Body of pancreas (tissue), 4 donors: Measurements from ENCODE around the gene CX3CR1. TPM values are rescaled to one million over a fixed set of nuclear protein-coding genes. Genes with fewer than 3 reads are reported as not detected.

Experiments used
- ATAC-seq: fragments of 150-250 bp; one replicate; pipeline ENCODE4 v1.9.1; 2016
- DNase-seq, 4 donors: peaks; one replicate each; pipeline ENCODE4 v3.0.0-alpha.2; 2019
- H3K27ac ChIP-seq, 4 donors: fragments of 200-600 bp; sonication (generic); 1 replicate in 3 of 4; 2 replicates in 1 of 4; pipeline versions ENCODE4 v1.5.1 to v1.6.1; 2016 to 2019; ENCODE audit warnings: mild to moderate bottlenecking in 1 of 4, mixed read lengths in 1 of 4, moderate library complexity in 1 of 4
- H3K27me3 ChIP-seq, 2 donors: fragments of 200-600 bp; sonication (generic); one replicate each; pipeline ENCODE4 v1.6.0; 2016; ENCODE audit warnings: mild to moderate bottlenecking in 1 of 2
- H3K36me3 ChIP-seq, 2 donors: fragments of 200-600 bp; sonication (generic); replicated peaks in 1 of 2; 2 replicates each; pipeline ENCODE4 v1.5.1; 2016; ENCODE audit warnings: low read depth in 2 of 2; ENCODE audit not compliant: insufficient read depth in 1 of 2
- H3K4me1 ChIP-seq: fragments of 200-600 bp; sonication (generic); one replicate; pipeline ENCODE4 v1.6.0; 2016
- H3K4me3 ChIP-seq, 2 donors: fragments of 200-600 bp; sonication (generic); 1 replicate in 1 of 2; 2 replicates in 1 of 2; pipeline ENCODE4 v1.5.1; 2016 to 2019
- H3K9me3 ChIP-seq, 3 donors: fragments of 200-600 bp; sonication (generic); 1 replicate in 2 of 3; 2 replicates in 1 of 3; pipeline ENCODE4 v1.5.1; 2016
- CTCF ChIP-seq, 7 experiments: fragments of 450-650 bp in 4 of 7; fragments of 200-600 bp in 3 of 7; sonication (generic) in 3 of 7; IDR thresholded peaks; one replicate each; pipeline ENCODE4 v1.5.1; 2016 to 2019; ENCODE audit warnings: antibody characterized with exemption in 7 of 7
- POLR2A ChIP-seq, 3 donors: fragments of 450-650 bp; IDR thresholded peaks; one replicate each; pipeline ENCODE4 v1.6.1; 2016; ENCODE audit warnings: antibody characterized with exemption in 3 of 3, mild to moderate bottlenecking in 2 of 3
- WGBS, 2 donors: methylation state at CpG; one replicate each; pipeline ENCODE4 v1.1.5; 2017; 5-methylcytosine and 5-hydroxymethylcytosine counted together
- intact Hi-C: fragments of 100-400 bp; cut with DNase I; formaldehyde crosslinking; loops from one replicate; pipeline ENCODE4 v1.15.1; 2023
- total RNA-seq, 2 donors: library from RNA; depleted of rRNA; stranded (reverse); fragments of >200 nt; gene quantifications; one replicate each; pipeline ENCODE4 v1.1.0, GENCODE V29; 2016

CX3CR1 gene
- total RNA-seq, 2 donors from 2014 or later, result 1.3 TPM; not detected in 1

- no peak overlapping the region for H3K4me3 ChIP-seq
- no peaks in the 10 kb centered on the region for H3K27me3 ChIP-seq
- 25 to 28% methylated on average over 7 of the region's 7 CpGs for WGBS, 2 donors
- H3K9me3 ChIP-seq, result no peaks in the 10 kb centered on the region
- DNase-seq (peak; percentile 34 to 81 (median 50)), ATAC-seq (peak; percentile 65)
- no peaks in the 10 kb centered on the region for H3K4me1 ChIP-seq
- TF ChIP-seq POLR2A (IDR thresholded peaks at IDR 0.05), result no peak
- peak in 4 of 7 experiments; percentile 8 to 37 (median 25) for TF ChIP-seq CTCF (IDR thresholded peaks at IDR 0.05)
- H3K36me3 ChIP-seq, result no peaks in the 10 kb centered on the region
- intact Hi-C loops, result no loop called here
- no peak overlapping the region for H3K27ac ChIP-seq
Observed at GRCh38 chr3:39260957-39261356, 18.9 kb downstream of the CX3CR1 start.

- H3K27me3 ChIP-seq, result no peaks in the 10 kb centered on the region
- H3K36me3 ChIP-seq, result no peaks in the 10 kb centered on the region
- H3K27ac ChIP-seq, result no peak overlapping the region
- H3K4me3 ChIP-seq, result no peak overlapping the region
- no peak for ATAC-seq
- whole genome bisulfite sequencing, 2 donors, result 35 to 40% methylated on average over 2 of the region's 2 CpGs
- H3K4me1 ChIP-seq, result no peaks in the 10 kb centered on the region
- no peak for TF ChIP-seq CTCF (IDR thresholded peaks at IDR 0.05)
- intact Hi-C loops, result no loop called here
- no peak for DNase-seq
- no peaks in the 10 kb centered on the region for H3K9me3 ChIP-seq
Observed at GRCh38 chr3:39260318-39260717, 19.5 kb downstream of the CX3CR1 start.

- no peak overlapping the region for H3K4me3 ChIP-seq
- H3K4me1 ChIP-seq, result no peaks in the 10 kb centered on the region
- DNase-seq (peak in 1 of 4 donors; percentile 53), ATAC-seq (no peak)
- TF ChIP-seq CTCF (IDR thresholded peaks at IDR 0.05) (no peak), POLR2A (IDR thresholded peaks at IDR 0.05) (no peak)
- H3K36me3 ChIP-seq, result no peaks in the 10 kb centered on the region
- intact Hi-C loops, result no loop called here
- no peaks in the 10 kb centered on the region for H3K27me3 ChIP-seq
- H3K9me3 ChIP-seq, result no peaks in the 10 kb centered on the region
- H3K27ac ChIP-seq, result peak overlapping the region in 1 of 4 donors; percentile 55
- 43 to 52% methylated on average over 4 to 5 of the region's 5 CpGs for WGBS, 2 donors
Observed at GRCh38 chr3:39255503-39256325, 24.1 kb downstream of the CX3CR1 start.

- no peaks in the 10 kb centered on the region for H3K36me3 ChIP-seq
- 44 to 52% methylated on average over 2 of the region's 2 CpGs for WGBS, 2 donors
- DNase-seq (no peak), ATAC-seq (no peak)
- no peaks in the 10 kb centered on the region for H3K4me1 ChIP-seq
- TF ChIP-seq CTCF (IDR thresholded peaks at IDR 0.05) (no peak), POLR2A (IDR thresholded peaks at IDR 0.05) (no peak)
- intact Hi-C loops, result no loop called here
- H3K4me3 ChIP-seq, result no peak overlapping the region
- no peaks in the 10 kb centered on the region for H3K9me3 ChIP-seq
- no peak overlapping the region for H3K27ac ChIP-seq
- no peaks in the 10 kb centered on the region for H3K27me3 ChIP-seq
Observed at GRCh38 chr3:39254806-39255449, 24.9 kb downstream of the CX3CR1 start.
